GM21723 (cell line): Measurements from ENCODE around the gene ZMIZ1.

Experiments used
- ATAC-seq: cut with Tn5 transposase; IDR thresholded peaks from one replicate; pipeline ENCODE4 v1.9.1; 2021; ENCODE audit warnings: mild to moderate bottlenecking, moderate library complexity; ENCODE audit not compliant: unreplicated experiment

Gene ZMIZ1

DNA sequence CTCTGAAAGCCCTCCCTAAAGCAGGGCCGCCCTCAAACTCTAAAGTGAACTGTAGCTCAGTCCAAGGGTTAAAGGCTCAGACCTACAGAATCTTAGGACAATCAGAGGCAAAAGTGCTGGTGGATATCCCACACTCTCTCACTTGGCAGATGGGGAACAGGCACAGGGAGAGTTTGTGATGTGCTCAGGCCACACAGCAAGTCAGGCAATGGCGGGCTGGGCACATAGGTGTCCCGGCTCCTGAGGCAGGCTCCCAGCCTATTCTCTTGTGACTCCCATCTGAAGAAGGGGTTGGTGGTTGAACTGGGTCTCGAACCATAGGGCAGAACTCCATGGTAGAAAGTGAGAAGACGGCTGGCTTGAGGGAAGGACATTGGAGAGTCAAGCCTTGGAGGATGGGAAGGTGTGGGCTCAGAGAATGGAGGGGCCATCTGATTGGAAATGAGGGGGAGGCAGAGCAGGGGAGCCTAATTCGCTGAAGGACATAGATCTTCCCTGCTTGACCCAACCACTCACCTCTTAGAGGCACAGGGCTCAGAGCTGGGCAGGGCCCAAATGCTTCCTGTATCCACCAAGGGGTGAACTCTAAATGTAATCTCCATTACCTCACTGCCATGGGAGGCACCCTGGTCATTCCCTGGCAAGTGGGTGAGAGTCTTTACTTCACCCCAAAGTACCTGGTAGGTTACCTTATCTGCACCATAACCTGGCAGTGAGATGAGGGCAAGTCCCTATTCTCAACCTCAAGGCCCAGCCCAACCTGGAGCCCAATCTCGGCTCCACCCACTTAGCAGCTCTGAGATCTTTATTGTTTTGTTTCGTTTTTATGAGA lies 4.9 kb upstream of the ZMIZ1 start:
- ATAC-seq = no peak

GRCh38 chr10:79065091-79065551 lies 3.6 kb upstream of the ZMIZ1 start:
- no peak for ATAC-seq

- no peak for ATAC-seq
These were observed 2.9 kb upstream of the ZMIZ1 start for GRCh38 chr10:79065853-79066252.

DNA sequence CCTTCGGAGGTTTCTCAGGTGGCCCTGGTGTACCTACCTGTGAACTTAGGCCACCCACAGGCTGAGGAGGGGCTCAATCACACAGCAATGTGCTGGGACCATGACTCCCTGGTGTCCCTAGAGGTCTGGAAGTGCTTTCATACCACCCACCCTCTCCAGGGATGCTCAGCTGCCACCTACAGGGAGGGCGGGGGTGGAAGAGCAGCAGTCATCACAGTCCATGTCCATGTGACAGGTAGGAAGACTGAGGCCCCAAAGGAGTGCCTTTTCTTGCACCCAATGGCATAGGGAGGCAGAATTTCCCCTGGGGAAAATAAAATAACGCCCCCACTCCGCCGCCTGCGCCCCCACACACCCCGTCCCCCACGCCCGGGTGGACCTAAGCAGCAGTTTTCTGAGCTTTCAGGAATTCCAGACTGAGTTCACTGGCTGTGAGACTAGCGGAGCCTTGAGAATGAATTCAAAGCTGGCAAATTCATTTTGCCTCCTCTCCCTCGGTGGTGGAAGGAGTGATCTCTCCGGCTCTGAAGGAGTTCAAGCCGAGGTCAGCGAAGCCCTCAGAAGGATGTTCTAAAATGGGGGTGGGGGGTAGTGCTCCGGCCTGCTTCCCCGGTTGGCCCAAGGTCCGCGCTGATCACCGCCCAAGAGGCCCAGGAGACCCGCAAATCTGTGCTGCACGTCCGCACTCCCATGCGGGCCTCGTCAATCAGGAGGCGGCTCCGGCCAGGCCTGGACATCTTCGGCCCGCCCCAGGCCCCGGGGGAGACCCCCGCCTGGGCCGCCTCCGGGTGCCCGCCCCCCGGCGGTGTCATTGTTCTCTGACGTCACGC lies 2.1 kb upstream of the ZMIZ1 start:
- no peak for ATAC-seq

GRCh38 chr10:79067241-79068202 lies 1.2 kb upstream of the ZMIZ1 start:
- ATAC-seq = no peak

DNA sequence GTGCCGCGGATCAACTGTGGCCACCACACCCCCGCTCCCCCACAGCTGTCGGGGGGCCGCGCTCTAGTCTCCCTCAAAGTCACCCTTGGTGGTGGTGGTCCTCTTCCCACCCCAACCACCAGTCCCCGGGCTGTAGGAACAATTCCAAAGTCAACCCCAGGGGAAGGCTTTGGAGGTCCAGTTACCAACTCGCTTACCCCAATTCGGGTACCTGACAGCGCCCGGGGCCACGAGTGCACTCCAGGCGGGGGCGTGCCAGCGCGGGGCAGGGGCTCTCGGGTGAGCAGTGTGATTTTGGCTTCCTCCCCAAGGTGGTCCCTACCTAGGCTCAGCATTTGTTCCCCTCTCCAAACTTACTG lies 584 bp upstream of the ZMIZ1 start:
- ATAC-seq = peak; percentile 1

DNA sequence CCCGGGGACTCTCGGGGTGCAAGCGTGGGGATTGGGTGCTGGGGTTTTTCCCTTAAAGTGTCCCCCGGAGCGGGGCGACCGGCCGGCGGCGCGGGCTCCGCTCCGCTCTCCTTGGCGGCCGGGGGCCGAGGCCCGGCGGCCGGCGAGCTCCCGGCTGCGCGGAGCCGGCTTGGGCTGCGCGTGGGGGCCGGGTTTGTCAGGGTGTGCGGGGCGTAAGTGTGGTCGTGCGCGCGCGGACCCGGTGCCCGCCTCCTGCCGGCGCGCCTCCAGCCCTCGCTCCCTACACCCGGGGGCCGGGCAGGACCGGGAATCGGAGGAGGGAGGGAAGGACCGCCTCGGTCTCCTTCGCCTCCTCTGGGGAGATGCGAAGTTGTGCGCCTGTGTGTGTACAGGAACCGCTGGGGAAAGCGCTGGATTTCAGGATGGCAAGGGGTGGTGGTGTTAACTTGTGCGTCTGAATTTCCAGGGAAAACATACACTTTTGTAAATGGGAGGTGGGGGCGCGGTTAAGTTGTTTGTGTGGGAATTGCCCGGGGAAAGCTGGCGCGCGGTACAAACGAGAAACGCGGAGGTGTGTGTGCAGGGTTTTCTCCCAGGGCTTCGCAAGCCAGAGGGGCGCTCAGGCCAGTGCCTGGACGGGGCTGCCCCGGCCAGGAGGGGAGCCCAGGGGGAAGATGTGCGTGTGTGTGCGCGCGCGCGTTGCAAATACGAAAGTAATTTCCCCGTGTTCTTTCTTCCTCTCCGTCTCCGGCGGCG lies 737 bp downstream of the ZMIZ1 start:
- ATAC-seq = peak; percentile 16

DNA sequence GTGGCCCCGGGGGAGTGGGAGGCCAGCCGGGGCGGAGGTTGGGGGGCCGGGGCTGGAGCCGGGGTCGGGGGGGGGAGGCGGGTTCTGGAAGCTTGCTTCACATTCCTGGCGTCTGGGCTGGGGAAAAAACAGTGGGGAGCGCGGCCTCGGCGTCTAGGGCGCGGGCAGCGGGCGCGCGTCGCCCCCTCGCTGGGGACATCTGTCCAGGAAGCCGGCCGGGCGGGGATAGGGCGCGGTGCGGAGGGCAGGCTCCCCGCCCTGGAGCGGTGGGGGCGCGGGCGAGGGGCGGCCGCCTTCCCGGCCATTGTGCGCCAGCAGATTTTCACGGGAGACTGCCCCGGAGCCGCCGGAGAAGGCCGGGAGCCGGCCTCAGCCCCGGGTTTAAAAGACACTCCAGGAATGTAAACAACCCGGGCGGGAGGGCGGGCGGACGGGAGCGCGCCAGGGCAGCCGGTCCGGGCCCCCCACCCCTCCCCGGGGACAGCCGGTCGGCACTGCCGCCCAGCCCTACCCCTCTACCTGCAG lies 1.4 kb downstream of the ZMIZ1 start:
- ATAC-seq = no peak

GRCh38 chr10:79070606-79071395 lies 2.0 kb downstream of the ZMIZ1 start:
- no peak for ATAC-seq

DNA sequence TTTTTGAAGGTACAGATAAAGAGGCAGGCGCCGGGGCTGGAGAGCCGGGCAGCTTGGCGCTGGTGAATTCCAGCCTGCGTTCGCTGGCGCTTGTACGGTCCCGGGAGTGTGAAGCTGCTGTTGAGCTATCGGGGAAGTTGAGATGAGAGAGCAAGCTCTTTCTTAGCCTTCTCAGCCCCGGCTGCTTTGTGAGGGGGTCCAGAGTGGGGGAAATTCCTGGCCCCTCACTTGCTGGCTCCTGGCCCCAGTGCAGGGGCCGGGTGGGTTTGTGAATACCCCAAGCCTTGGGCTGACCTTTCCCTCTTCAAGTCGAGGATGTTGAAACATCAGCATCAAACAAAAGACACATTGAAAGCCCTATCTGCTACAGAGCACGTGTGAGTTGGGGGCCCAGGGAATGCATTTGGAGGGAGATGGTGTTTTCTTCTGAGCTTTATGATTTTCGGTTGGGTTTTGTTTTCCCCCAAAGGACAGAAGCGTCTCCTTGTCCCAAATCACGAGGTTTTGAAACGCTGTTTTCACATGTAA lies 2.7 kb downstream of the ZMIZ1 start:
- no peak for ATAC-seq

GRCh38 chr10:79072041-79072441 lies 3.3 kb downstream of the ZMIZ1 start:
- ATAC-seq = no peak

- no peak for ATAC-seq
These were observed 4.4 kb downstream of the ZMIZ1 start for GRCh38 chr10:79072994-79073645.

DNA sequence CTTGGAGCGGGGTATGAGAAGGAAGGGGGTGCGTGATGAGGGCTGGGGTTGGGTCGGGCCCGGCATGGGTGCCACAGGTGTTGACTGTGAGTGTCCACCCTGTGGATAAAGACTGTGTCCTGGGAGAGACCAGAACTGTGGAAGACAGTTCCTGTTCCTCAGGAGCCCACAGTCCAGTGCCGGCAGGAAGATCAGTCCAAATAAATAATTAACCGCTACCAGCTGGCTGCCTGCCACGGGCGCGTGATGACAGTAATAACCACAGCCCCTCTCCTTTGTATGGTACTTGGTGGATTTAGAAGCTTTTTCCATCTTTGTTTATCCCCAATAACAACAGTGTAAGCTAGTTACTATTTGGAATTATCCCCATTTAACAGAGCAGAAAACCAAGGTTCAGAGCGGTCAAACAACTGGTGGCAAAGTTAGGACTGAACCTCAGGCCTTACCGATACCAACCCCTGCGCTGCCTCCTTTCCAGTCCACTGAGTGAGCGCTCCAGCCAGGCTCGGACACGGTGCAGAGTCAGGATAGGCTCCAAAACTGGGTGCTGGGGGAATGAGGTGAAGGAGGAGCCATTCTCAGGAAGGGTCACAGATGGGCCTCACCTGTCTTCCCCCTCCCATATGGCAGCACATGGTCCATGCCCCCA lies 5.1 kb downstream of the ZMIZ1 start:
- no peak for ATAC-seq

DNA sequence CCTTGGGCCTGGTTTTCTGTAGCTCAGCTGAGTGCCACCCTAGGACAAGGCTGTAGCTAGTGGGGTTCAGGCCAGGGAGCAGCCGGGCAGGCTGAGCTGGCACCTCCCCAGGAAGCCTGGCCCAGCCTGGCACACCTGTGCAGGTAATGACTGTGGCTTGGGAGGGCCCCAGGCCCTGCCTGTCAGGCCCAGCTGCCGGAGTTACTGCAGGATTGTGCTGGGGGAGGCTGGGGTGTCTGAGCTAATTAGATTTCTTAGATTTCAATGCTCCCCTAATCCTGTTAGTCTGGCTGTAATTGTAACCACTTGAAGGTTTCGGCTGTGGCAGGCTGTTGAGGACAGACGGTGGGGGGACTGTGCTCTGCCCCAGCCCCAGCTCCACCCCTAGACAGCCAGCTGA lies 6.0 kb downstream of the ZMIZ1 start:
- ATAC-seq = no peak

DNA sequence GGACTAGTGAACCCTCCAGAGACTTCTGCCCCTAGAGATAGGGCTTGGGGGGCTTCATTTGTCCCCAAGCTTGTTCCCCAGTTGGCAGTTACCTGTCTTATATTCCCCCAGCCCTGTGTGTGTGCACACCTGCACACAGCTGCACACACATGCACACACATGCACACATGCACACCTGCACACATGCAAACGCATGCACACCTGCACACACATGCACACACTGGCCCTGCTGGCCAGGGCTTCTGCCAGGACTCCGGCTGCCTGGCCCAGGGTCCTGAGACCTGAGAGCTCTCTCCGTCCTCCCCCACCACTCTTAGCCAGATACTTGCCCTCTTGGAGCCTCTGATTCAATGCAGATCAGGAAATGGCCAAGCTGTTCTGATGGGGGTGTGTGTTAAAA lies 6.7 kb downstream of the ZMIZ1 start:
- no peak for ATAC-seq

DNA sequence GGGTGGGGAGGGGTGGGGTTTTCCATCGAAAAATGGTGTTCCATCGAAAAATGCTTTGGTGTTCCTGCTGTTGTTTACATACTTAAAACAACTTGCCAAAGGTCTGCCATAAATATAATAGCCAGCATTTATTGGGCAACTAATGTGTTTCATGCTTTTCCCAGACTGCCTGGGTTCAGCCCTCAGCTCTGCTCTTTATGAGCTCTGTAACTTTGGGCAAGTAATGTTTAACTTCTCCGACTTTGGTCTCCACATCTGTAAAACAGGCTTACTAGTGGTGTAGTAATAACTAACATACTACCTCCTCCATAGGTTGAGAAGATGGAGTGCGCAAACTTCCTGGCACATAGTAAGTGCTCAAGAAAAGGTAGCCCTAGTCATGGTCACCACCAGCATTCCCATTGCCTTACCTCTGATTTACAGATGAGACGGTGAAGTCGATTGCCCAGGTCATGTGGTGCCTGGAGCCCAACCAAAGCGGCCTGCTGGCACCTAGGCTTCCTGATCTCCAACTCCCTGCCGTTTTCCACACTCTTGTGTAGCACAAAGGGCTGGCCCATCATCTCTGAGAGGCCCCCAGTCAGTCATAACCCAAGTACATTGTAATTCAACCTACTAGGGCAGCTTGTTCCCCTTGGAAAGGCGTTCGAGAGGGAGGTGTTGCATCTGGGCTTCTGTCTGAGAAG lies 8.9 kb downstream of the ZMIZ1 start:
- no peak for ATAC-seq

- ATAC-seq = no peak
These were observed 9.7 kb downstream of the ZMIZ1 start for GRCh38 chr10:79078367-79079053.
